NCI-H146 treated with DMSO at 0.1 percent for 48 hours (cell line): ENCODE results near the gene TBK1.

ENCODE experiments used
- DNase-seq: peaks from one replicate; lab custom pipeline; 2025; ENCODE audit not compliant: unreplicated experiment; lab: John Stamatoyannopoulos, UW

Gene TBK1

DNA sequence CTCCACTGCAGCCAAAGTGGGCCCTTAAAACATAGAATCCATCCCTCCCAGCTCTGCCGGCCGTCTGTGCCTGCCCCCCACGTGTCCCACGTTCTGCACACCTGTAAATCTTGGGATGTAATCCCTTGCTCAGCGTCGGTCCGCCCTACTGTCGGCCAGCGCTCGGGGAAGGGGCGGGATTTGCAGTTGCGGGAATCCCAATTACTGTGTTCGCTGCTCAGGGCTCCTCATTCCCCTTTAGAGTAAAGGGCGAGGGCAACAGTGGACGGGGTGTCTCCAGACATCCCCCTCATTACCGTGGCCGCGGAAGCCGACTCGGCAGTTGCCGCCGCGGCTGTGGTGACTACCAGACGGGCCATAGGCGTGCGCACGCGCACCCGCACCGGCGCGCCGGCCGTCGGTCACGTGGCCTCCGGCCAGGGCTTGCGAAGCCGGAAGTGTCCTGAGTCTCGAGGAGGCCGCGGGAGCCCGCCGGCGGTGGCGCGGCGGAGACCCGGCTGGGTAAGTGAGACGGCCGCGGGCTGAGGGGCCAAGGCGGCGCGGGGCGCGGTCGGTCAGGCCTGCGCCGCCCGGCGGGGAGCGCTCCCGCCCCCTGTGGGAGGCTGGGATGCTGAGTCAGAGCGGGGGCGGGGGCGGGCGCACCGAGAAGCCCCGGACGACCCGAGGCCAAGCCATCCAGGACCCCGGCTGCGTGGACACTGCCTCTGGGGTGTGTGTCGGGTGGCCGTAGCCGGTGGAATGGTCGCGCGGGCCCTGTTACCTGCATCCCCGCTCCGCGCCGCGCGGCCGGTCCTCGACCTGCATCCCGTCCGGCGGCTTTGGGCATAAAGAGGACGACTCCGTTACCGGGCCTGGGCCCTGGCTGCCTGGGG is at the start of gene TBK1:
TBK1 (plus strand) TSS at position 434 of the 872 bp plus-strand sequence. CDS start 3,751 bp downstream, outside the sequence.
- DNase-seq = peak; percentile 56

DNA sequence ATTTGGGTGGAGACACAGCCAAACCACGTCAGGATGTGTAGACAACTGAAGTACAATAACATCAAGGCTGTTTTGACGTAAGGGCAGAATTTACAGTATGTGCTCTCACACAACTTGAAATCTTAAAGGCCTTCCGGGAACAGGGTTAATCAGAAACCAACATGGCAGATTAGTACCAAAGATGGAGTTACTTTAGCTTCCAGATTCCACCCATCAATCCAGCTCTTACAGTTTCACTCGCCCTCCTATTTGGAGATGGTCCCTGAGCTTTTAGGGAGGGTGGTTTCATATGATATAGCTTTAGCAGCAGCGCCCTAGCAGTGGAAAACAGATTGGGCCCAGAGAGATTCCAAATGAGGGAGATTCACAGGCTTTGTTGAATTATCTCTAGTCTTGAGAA is 49.7 kb upstream of the TBK1 start:
- DNase-seq = no peak

DNA sequence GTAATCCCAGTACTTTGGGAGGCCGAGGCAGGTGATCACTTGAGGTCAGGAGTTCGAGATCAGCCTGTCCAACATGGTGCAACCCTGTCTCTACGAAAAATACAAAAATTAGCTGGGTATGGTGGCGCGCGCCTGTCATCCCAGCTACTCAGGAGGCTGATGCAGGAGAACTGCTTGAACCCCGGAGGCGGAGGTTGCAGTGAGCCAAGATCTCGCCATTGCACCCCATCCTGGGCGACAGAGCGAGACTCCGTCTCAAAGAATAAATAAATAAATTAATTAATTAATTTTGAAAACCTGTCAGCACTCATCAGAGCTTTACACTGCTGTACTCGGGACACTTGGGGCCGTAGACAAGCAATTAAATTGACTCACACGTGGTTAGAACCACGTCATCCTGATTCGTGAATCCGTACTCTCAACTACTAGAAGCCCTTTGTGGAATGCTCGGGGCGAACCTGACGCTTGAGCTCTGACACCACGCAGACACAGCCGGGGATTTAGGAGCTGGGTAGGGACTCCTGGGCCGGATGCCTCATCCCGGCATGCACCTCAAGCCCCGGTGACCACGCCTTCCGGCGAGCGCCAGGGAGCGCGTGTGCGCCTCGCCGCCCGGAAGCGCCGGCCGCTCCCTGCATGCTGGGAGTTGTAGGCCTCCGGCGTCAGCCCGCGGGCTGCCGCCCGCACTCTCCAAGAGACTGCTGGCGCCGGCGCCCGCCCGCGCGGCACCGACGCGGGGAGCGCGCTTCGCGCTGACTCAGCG is 48.0 kb upstream of the TBK1 start, which contains the start of gene XPOT:
XPOT (plus strand) TSS at position 686 of the 763 bp plus-strand sequence. CDS start 5,644 bp downstream, outside the sequence.
- DNase-seq = peak; percentile 87

DNA sequence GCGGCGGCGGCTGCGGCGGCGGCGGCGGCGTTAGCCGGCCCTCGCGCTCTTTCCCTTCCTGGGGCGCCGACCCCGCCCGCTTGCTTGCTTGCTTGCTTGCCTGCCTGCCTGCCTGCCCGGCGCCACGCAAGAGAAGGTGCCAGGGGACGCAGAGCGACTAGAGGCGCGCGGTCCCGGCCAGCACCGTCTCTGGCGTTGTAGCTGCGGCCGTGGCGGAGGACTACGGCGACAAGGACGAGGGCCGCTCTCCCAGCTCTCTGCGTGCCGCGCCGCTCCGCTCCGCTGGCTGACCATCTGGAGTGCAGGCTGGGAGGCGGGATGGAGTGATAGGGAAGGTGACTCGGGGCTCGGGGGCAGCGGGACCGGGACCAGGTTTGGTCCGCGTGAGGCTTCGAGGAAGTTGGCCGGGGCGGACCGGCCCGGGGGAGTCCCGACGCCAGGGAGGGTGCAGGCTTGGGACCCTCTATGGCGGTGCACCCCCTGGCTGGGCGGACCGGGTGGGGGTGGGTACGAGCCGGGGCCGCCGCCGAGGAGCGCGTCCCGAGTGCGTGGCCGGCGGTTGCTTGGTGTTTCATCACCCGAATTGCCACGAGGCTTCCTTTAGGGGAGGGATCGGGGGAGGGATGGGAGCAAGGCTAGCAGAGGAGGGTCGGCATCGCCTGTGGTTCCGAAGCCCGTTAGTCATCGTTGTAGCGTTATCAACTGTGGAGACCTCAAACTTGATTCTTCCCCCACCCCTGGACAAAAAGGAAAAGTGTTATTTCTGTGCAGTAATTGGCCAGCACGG is 47.3 kb upstream of the TBK1 start:
- DNase-seq = peak; percentile 42

DNA sequence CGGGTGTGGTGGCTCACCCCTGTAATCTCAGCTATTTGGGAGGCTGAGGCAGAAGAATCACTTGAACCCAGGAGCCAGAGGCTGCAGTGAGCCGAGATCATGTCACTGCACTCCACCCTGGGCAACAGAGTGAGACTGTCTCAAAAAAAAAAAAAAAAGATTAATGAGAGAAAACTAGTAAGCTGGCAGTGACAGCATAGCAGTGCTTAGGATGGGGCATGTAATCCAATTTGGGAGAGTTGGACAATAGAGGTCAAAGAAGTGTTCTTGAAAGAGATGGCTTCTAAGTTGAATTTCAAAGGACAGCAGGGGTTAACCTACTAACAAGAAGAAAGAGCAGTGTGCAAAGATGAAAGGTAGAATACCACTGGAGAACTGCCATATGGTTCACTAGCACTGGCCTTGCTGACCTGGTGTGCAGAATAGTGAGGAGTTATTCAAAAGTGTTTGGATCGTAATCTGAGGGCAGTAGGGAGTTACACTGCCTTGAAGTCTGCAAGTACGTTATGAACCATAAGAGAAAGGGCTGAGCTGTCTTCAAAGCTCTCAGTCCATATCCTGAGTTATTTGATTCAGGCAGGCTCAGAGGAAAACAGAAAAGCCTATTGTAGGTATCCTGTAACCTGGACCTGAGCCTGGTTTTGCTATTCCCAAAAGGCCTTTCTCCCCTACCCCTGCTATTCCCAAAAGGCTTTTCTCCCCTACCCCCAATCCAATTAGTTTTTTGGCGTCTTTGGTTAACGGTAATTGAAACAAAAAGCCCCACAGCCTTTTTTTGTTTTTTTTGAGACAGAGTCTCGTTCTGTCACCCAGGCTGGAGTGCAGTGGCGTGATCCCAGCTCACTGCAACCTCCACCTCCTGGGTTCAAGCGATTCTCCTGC is 44.3 kb upstream of the TBK1 start:
- DNase-seq = no peak

DNA sequence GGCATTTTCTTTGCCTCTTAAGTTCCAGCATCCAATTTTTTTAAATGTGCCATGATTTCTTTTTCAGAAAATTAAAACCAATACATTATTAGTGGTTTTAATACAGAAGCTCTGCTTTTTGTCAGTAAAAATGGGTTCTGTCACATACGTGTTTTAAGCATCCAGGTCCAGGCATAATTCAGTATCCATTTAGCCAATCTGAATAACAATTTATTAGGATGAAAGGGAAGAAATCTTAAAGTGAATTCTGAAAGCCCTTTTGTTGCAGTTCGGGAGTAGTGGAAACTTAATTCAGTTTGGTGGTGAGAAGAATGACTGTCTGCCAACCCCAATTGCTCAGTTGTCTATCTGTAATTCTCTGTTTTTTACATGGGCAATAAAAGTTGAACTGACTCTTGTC is 40.5 kb upstream of the TBK1 start:
- no peak for DNase-seq

DNA sequence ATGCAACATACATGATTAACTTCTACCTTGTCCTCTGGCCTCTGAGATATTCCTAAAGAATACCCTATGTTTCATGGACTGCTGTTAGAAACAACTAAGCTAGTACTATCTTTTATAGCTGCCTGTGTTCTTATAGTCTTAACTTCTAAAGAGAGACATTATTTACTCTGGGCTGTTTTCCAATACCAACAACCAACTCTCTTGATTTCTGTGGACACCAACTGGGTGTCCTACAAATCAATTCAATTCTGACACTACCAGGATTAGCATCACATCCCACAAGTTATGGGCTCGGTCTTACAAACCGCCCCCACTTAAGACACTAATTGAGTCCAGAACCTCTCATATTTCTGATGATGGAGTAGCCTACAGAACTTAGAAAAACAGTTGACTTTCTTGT is 39.5 kb upstream of the TBK1 start:
- no peak for DNase-seq

DNA sequence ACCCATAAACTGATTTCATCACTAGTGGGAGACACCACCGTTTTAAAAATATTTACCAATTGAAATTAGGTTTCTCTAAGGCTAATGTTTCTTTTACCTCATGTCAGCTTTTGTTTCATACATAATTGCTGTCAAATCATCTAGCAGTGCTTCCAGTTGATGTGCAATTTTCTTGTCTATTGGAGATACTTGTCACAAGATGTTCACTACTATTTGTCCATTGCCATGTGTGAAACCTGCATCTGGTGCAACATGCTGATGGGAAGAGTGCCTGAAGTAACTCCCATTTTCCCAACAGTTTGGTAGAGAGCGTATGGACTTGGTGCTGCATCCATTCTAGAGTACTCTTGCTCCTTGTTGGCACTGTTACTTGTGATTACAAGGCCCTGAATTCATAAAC is 38.0 kb upstream of the TBK1 start:
- DNase-seq = no peak

DNA sequence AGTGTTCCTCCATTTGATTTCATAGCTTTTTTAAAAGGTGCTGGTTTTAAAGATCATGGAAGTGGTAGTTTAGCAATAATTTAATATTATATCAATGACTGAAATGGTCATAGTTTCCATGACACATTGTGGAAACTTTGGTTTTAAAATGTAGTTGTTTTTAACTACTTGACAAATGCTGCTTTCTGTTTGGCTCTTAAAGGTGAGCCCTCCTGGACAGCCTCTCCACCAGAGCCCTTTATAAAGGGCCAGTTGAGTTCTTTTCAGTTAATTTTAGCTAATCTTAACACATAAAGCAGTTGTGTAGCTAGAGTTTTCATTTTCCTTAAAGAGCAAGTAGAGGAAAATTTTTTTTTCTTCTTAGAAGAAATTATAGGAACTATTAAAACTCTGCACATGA is 33.7 kb upstream of the TBK1 start:
- DNase-seq = no peak

DNA sequence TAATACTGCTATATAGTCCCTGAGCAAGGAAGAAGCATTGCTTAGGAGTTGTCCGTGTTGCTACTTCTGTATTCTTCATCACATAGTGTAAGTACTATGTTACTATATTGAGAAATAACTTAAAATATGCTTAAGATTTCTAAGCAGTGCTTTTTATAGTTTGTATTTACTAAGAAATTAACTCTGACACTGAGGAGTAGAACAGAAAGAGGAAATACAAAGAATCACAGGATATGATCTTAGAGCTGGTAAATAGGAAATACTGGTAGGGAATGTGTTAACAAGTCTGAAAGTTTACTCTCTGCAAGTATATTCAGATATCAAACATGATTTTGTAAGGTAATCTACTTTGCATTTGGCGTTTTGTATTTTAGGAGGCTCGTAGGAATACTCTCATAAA is 32.2 kb upstream of the TBK1 start:
- no peak for DNase-seq

DNA sequence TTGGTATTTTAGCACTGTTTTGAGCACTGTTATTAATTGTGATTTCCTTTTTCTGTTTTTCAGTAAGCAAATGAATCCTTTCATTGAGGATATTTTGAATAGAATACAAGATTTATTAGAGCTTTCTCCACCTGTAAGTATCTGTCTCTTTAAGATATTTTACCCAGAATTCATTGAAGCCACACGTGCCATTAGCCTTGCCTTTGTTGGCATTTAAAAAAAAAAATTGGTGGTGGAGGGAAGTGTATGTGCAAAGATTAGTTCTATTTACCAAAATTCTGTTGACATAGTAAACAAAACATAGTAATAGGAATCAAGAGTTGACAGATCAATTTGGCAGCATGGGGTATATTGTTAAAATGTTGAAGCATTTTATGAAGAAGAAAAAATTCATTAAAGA is 23.9 kb upstream of the TBK1 start:
- peak; percentile 24 for DNase-seq

DNA sequence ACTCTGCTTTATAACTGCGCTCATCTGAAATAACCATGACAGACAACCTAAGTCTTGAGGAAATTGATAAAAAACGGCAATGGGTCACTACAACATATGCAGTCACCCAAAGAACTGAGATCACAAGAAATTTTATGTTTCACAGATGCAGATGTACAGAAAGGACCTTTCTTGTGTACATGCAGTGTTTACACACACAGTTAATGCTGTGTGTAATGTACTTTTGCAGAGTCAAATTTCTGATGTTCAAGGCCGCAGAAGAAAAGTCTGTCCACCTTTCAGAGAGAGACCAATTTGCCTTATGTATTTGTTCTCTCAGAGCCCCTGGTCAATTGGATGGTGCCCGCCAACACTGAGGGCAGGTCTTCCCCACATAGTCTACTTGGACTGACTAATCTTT is 23.0 kb upstream of the TBK1 start:
- no peak for DNase-seq

DNA sequence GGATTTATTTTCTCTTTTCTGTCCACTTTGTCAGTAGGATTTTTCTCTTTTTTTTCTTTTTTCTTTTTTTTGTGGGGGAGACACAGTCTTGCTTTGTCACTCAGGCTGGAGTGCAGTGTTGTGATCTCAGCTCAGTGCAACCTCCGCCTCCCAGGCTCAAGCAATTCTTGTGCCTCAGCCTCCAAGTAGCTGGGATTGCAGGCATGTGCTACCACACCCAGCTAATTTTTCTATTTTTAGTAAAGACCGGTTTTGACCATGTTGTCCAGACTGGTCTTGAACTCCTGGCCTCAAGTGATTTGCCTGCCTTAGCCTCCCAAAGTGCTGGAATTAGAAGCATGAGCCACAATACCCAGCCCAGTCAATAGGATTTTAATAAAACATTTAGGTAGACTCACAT is 21.0 kb upstream of the TBK1 start:
- DNase-seq = no peak

DNA sequence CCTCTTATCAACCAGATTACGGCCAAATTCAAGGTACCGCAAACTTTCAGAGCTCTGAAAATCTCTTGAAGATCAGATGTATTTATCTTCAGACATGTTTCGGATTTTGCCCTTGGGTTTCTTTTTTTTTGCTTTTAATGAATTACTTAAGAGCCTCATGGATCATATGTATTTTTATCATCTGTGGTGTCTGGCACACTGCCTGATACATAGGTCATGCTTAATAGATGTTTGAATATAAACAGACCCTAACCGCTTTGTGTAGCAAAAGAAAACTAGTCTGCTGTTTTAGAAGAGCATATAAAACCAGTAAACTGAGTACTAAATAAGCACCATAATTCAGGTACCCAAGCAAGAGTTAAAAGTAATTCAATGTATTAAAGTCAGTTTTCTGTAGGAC is 20.1 kb upstream of the TBK1 start:
- DNase-seq = no peak

DNA sequence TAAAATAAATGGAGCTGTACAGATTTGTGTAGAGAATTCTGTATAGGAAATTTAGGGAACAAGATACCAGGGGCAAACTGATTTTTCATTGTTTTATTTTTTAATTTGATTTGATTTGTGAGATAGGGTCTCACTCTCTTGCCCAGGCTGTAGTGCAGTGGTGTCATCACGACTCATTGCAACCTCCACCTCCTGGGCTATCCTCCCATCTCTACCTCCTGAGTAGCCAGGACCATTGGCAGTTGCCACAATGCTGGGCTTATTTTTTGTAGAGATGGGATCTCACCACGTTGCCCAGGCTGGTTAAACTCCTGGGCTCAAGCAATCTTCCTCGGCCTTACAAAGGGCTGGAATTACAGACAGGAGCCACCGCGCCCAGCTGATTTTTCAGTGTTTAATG is 18.0 kb upstream of the TBK1 start:
- no peak for DNase-seq

DNA sequence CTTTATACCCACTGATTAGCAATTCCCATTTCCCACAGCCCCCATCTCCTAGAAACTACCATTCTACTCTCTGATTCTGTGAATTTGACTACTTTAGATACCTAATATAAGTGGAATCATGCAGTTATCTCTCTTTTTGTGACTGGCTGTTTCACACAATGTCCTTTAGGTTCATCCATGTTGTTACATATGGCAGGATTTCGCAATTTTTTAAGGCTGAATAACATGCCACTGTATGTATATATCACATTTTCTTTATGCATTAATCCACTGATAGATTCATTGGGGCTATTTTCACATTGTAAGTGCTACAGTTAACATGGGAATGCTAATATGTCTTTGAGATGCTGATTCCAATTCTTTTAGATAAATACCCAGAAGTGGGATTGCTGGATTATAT is 11.8 kb upstream of the TBK1 start:
- no peak for DNase-seq

DNA sequence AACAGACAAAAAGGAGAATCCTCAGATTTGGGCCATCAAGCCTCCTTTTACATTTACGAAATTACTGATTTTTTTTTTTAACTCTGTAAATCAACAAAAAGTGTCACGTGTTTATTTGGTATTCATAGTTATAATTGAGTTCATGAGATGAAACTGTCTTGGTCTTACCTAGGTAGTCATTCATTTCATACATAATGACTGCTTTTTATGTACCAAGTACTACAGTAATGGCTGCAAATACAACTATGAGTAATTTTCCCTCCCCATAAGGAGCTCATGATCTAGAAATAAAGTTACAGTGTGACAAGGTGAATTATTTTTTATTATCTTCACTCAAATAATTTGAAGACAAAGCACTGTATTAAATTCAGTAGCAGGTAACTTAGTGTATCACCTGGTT is 6.4 kb upstream of the TBK1 start:
- no peak for DNase-seq

DNA sequence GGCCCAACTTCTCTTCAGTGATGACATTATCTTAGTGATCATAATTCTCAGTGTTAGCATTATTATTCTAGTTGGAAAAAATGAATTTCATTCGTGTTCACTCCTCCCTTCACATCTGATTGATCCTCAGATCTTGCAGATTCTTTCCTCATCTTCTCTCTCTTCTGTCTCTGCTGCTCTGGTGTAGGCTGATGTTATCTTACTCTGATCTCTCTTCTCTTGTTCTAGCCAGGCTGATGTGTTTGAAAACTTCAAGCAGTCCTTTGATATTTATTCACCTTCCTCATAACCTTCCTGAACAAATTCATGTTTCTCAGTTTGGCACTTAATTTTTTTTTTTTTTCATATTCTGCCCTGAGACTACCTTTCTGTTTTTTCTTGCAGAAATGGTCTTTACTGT is 5.6 kb upstream of the TBK1 start:
- DNase-seq = no peak

DNA sequence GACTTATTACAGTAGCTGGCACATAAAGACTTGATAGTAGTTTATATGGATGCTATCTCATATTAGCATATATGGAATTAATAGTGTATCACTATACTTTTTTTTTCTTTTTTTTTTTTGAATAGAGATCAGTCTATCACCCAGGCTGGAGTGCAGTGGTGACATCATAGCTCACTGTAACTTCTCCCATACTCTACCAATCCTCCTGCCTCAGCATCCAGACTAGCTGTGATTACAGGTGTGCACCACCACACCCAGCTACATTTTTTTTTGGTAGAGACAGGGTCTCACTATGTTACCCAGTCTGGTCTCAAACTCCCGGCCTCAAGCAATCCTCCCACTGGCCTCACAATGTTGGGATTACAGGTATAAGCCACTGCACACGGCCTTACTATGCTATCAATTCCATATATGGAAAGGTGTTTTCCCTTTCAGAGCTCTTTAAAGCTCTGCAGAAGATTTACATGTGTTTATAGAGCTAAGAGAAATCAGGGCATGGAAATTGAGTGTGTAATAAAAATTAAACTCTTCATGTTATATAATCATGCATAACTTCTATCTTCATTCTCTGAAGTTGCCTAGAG is 1.8 kb upstream of the TBK1 start:
- DNase-seq = no peak
